Heart right ventricle (tissue), 16 donors: ENCODE data around the gene MRM2. TPM values are rescaled to one million over a fixed set of nuclear protein-coding genes. Genes with fewer than 3 reads are reported as not detected.
A peak's percentile ranks its signal among the peaks of the same experiment; 100 is the strongest.
"Not testable (repeated sequence)": the region's sequence is repeated elsewhere in the genome, so short reads cannot be mapped to it uniquely, and the experiment has no call there.

ENCODE experiments used
- ATAC-seq, 8 donors: fragments of 200-7000 bp; cut with Tn5 transposase; one replicate each; pipeline ENCODE4 v1.9.1; 2020; ENCODE audit warnings: mild to moderate bottlenecking in 8 of 8, moderate library complexity in 8 of 8, moderate number of reproducible peaks in 1 of 8
- DNase-seq, 2 donors: peaks; one replicate each; pipeline ENCODE4 v3.0.0-alpha.2; 2020
- H3K27ac ChIP-seq, 10 donors: fragments of 200-600 bp; sonication (generic) in 2 of 10; one replicate each; pipeline versions ENCODE4 v1.5.0 to v1.8.0; 2020 to 2022; ENCODE audit warnings: mild to moderate bottlenecking in 3 of 10
- H3K27me3 ChIP-seq, 7 donors: fragments of 200-600 bp; one replicate each; pipeline ENCODE4 v1.8.0; 2021 to 2022; ENCODE audit warnings: mild to moderate bottlenecking in 2 of 7
- H3K36me3 ChIP-seq, 9 donors: fragments of 200-600 bp; sonication (generic) in 1 of 9; one replicate each; pipeline versions ENCODE4 v1.5.0 to v1.8.0; 2020 to 2022; ENCODE audit warnings: mild to moderate bottlenecking in 2 of 9
- H3K4me1 ChIP-seq, 9 donors: fragments of 200-600 bp; sonication (generic) in 1 of 9; one replicate each; pipeline versions ENCODE4 v1.5.0 to v1.8.0; 2020 to 2022; ENCODE audit warnings: mild to moderate bottlenecking in 4 of 9
- H3K4me3 ChIP-seq, 10 donors: fragments of 200-600 bp; sonication (generic) in 2 of 10; one replicate each; pipeline versions ENCODE4 v1.5.0 to v1.8.0; 2020 to 2022; ENCODE audit warnings: mild to moderate bottlenecking in 7 of 10, moderate library complexity in 2 of 10
- H3K9me3 ChIP-seq, 11 donors: fragments of 200-600 bp in 10 of 11; sonication (generic) in 2 of 11; one replicate each; pipeline versions ENCODE4 v1.5.0 to v1.8.0; 2013 to 2022; ENCODE audit warnings: mild to moderate bottlenecking in 2 of 11, control low read depth in 1 of 11, moderate library complexity in 1 of 11
- CTCF ChIP-seq, 9 donors: fragments of 200-600 bp; sonication (generic) in 2 of 9; IDR thresholded peaks; one replicate each; pipeline versions ENCODE4 v1.5.0 to v1.8.0; 2021 to 2022; ENCODE audit warnings: antibody characterized with exemption in 9 of 9, mild to moderate bottlenecking in 5 of 9, moderate library complexity in 1 of 9
- WGBS, 2 donors: extraction: QIAGEN DNeasy Blood & Tissue Kit; methylation state at CpG; one replicate each; pipeline ENCODE4 v1.1.7; 2013; ENCODE audit warnings: inconsistent platforms in 1 of 2; 5-methylcytosine and 5-hydroxymethylcytosine counted together
- intact Hi-C, 10 donors: fragments of 100-400 bp; cut with DNase I; formaldehyde crosslinking; loops; one replicate each; pipeline versions ENCODE4 v1.11.1 to v1.14.2; 2022
- polyA plus RNA-seq, 2 donors: library from polyadenylated mRNA; stranded (reverse); fragments of 200-250 nt; gene quantifications; one replicate each; pipeline ENCODE4 v1.2.3, GENCODE V29; 2013
- total RNA-seq, 10 donors: library from RNA; stranded (reverse); fragmentation: NEBNext Ultra II Directional in 3 of 10; extraction: Animal tissue kit (Norgen Biotek cat#: 25700) in 3 of 10; gene quantifications; one replicate each; pipeline versions ENCODE4 v1.2.1 to v1.2.4, GENCODE V29; 2021 to 2023
- donor health status: Arrhythmogenic right ventricular cardiomyopathy.
- donor health status: ischemic (EF 13 %, LVEDD 7.1; RV severe dilation, severe dysfunction).
- donor health status: healthy with polysubstance abuse.
- donor health status: DM: no; HTN: yes; CAD: no.
- donor health status: DM: no; HTN: no; CAD: no.
- donor health status: ischemic (EF 25% LVEDD 6.9; RV normal size, moderate dysfunction).
- donor health status: ischemic (EF 25% LVEDD 5.7; RV mildly dilated, moderate dysfunction).
- donor health status: healthy.
- donor health status: DM: yes; HTN: yes; CAD: no.
- donor health status: Ischemic cardiomyopathy.
- donor health status: ischemic (EF 35%, LVEDD 5.7; RV mildly dilated, moderate dysfunction).
- donor health status: nonischemic (EF 11% LVEDD 7.7; RV severe dilation, severe dysfunction).
- donor health status: DM: yes; HTN: yes; CAD: no.
- donor health status: PGD.
- donor health status: ischemic (EF 29% LVEDD 5.4; RV normal size, mild dysfunction).
- donor health status: nonischemic (EF 23%, LVEDD 6.1; RV moderate dilation, normal function).

Gene MRM2
- total and polyA plus RNA-seq, 12 donors, result 14.2 to 25.0 (median 19.6) TPM

DNA sequence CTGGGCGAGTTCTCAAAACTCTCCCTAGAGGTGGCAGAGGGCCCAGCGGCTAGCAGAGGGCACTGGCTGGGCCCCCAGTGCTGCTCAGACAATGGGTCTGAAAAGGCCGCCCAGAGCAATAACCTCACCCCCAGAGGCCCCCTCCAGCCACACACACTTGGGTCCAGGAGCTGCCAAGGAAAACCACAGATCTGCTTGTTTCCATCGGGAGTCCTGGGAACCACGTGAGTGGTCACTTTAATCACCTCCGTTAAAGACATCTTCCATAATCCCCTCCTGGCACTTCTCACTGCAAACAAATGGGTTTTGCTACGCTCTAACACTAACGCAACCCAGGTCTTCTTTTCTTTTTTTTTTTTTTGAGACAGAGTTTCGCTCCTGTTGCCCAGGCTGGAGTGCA, 30.0 kb upstream of the MRM2 start:
- TF ChIP-seq CTCF (IDR thresholded peaks at IDR 0.05), result no peak
- 85 to 88% methylated on average over 9 of the region's 9 CpGs for WGBS, 2 donors
- no peak for DNase-seq
- intact Hi-C loops, result no loop called here
- no peak overlapping the region for H3K4me3 ChIP-seq
- H3K36me3 ChIP-seq, result peaks cover 0 to 52% (median 8%) of the 10 kb centered on the region in 9 donors
- ATAC-seq, result peak in 2 of 8 donors; percentile 13 to 29
- H3K27me3 ChIP-seq, result no peaks in the 10 kb centered on the region
- no peak overlapping the region for H3K27ac ChIP-seq
- no peaks in the 10 kb centered on the region for H3K9me3 ChIP-seq
- H3K4me1 ChIP-seq, result peaks cover 0 to 27% (median 5%) of the 10 kb centered on the region in 9 donors

DNA sequence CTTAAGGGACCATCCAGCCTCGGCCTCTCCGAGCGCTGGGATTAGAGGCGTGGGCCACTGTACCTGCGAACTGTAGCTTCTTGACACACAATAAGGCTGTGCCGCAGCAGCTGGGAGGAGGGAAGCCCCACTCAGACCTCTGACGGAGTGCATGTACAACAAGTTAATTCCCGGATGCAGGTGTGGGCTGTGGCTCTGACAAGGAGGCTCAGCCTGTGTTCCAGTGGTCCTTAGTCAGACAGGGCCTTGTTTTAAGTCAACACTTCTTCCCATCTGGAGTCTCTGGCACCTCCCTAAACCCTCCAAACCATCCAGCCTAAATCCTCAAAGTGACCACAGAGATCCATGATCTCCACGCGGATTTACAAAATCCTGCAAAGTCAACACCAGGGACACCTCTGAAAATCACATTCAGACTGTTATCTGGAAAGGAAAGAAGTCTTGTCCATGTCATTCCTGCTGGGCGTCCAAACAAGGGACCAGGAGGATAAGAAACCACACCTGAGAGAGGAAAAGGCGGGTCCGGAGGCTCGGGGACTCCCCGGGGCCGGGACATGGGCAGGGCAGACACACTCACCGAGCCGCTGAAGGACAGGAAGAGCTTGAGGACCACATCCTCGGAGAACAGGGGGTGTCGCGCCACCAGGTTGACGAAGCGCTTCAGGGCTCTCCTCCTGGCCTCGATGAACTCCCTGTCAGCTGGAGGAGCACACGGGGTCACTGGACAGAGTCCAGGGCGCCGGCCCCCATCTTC, 29.4 kb upstream of the MRM2 start:
- no peak for TF ChIP-seq CTCF (IDR thresholded peaks at IDR 0.05)
- ATAC-seq (peak in 4 of 8 donors; percentile 32 to 57 (median 40)), DNase-seq (no peak)
- no peak overlapping the region for H3K27ac ChIP-seq
- peaks cover 0 to 50% (median 8%) of the 10 kb centered on the region in 9 donors for H3K36me3 ChIP-seq
- no peaks in the 10 kb centered on the region for H3K27me3 ChIP-seq
- WGBS, 2 donors, result 70 to 82% methylated on average over 26 to 27 of the region's 27 CpGs
- no peaks in the 10 kb centered on the region for H3K9me3 ChIP-seq
- intact Hi-C loops, result no loop called here
- peaks cover 0 to 27% (median 5%) of the 10 kb centered on the region in 9 donors for H3K4me1 ChIP-seq
- H3K4me3 ChIP-seq, result no peak overlapping the region

DNA sequence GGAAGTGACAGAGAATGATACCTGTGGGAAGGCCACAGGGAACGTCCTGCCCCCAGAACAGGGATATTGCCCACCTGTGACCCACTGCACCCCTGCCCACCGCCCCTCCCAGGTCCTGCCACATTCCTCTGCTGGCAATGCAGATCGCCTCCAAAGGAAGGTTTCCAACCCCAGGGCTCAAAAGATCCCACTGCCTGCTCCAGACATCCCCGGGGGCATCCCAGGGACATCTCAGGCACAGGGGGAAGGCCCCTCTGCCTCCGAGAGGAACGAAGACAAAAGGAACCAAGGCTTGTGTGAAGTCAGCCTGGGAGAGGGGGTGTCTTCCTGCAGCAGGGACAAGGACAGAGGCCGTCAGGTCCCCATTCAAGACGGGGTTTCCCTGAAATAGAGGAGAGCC, 28.5 kb upstream of the MRM2 start:
- H3K36me3 ChIP-seq, result peaks cover 0 to 54% (median 8%) of the 10 kb centered on the region in 9 donors
- H3K4me3 ChIP-seq, result no peak overlapping the region
- H3K27ac ChIP-seq, result peak overlapping the region in 1 of 10 donors; percentile 82
- TF ChIP-seq CTCF (IDR thresholded peaks at IDR 0.05), result no peak
- intact Hi-C loops, result no loop called here
- H3K9me3 ChIP-seq, result no peaks in the 10 kb centered on the region
- ATAC-seq (no peak), DNase-seq (no peak)
- H3K27me3 ChIP-seq, result no peaks in the 10 kb centered on the region
- WGBS, 2 donors, result 76 to 86% methylated on average over 8 of the region's 8 CpGs
- peaks cover 0 to 27% (median 5%) of the 10 kb centered on the region in 9 donors for H3K4me1 ChIP-seq

DNA sequence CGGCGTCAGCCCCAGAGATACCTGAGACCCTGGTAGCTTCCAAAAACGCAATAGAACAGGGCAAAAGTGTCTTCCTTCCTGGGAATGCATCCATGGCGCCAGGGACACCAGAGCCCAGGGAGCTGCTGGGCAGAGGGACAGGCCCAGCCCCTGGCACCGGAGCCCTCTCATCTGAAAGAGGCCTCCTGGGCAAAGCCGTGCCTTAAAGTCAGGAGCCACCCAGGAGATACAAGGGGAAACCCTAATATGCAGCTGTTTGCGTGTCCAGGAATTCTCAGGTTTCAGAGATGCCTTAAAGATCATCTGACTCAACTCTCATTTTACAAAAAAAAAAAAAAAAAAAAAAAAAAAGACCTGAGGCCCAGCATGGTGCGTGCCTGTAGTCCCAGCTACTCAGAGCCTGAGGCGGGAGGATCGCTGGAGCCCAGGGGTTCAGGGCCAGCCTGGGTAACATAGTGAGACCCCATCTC, 28.0 kb upstream of the MRM2 start:
- Histone ChIP-seq H3K9me3 (no peaks in the 10 kb centered on the region), H3K27ac (peak overlapping the region in 4 of 10 donors; percentile 19 to 82 (median 50)), H3K27me3 (no peaks in the 10 kb centered on the region), H3K36me3 (peaks cover 0 to 57% (median 8%) of the 10 kb centered on the region in 9 donors), H3K4me1 (peaks cover 0 to 27% (median 5%) of the 10 kb centered on the region in 9 donors), H3K4me3 (no peak overlapping the region)
- no peak for TF ChIP-seq CTCF (IDR thresholded peaks at IDR 0.05)
- DNase-seq (no peak), ATAC-seq (peak in 1 of 8 donors; percentile 43)
- intact Hi-C loops, result no loop called here
- 91 to 92% methylated on average over 10 of the region's 10 CpGs for WGBS, 2 donors

DNA sequence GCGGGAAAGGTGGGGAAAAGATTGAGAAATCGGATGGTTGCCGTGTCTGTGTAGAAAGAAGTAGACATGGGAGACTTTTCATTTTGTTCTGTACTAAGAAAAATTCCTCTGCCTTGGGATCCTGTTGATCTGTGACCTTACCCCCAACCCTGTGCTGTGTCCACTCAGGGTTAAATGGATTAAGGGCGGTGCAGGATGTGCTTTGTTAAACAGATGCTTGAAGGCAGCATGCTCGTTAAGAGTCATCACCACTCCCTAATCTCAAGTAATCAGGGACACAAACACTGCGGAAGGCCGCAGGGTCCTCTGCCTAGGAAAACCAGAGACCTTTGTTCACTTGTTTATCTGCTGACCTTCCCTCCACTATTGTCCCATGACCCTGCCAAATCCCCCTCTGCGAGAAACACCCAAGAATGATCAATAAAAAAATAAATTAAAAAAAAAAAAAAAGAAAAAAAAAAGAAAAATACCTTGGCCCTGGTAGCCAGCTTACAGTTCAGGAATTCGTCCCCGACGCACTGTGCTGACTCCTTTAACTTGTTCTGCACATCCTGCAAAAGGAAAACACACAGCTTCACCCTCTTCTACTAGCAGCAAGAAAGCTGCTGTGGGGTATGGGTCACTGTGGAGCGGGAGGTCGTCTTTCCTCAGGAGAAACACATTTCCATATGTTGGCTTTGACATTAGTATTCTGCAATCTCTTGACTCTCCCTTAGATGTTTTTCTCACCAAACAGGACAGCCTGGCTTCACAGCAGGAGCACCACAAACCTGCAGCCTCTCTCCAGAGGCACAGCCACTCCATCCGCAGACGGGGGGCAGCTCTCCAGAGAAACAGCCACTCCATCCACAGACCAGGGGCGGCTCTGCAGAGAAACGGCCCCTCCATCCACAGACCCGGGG, 27.3 kb upstream of the MRM2 start:
- Histone ChIP-seq H3K4me1 (peaks cover 0 to 27% (median 5%) of the 10 kb centered on the region in 9 donors), H3K36me3 (peaks cover 0 to 55% (median 8%) of the 10 kb centered on the region in 9 donors), H3K27ac (peak overlapping the region in 4 of 10 donors; percentile 19 to 82 (median 50))
- DNase-seq, H3K27me3 ChIP-seq, intact Hi-C loops, H3K9me3 ChIP-seq, H3K4me3 ChIP-seq: not testable (repeated sequence)
- WGBS, 2 donors, result 56 to 59% methylated on average over 12 to 13 of the region's 18 CpGs
- ATAC-seq, result peak in 2 of 8 donors; percentile 32 to 49
